NCI-H524 treated with DMSO at 0.1 percent for 48 hours (cell line): ENCODE measurements around the gene TBC1D13.
"Not testable (repeated sequence)": the region's sequence is repeated elsewhere in the genome, so short reads cannot be mapped to it uniquely, and the experiment has no call there.

Source experiments
- DNase-seq: peaks from one replicate; lab custom pipeline; 2025; lab: John Stamatoyannopoulos, UW

The TBC1D13 gene

DNA sequence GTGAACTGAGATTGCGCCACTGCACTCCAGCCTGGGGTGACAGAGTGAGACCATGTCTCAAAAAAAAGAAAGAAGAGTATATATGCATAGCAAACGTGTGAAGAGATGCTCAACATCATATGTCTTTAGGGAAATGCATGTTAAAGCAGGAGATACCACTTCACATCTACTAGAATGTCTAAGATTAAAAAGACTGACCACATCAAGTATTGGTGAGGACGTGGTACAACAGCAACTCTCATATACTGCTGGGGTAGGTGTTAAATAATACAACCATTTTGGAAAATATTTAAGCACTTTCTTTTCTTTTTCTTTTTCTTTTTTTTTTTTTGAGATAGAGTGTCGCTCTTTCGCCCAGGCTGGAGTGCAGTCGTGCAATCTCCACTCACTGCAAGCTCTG lies 1.6 kb upstream of the TBC1D13 start:
- DNase-seq, result no peak

DNA sequence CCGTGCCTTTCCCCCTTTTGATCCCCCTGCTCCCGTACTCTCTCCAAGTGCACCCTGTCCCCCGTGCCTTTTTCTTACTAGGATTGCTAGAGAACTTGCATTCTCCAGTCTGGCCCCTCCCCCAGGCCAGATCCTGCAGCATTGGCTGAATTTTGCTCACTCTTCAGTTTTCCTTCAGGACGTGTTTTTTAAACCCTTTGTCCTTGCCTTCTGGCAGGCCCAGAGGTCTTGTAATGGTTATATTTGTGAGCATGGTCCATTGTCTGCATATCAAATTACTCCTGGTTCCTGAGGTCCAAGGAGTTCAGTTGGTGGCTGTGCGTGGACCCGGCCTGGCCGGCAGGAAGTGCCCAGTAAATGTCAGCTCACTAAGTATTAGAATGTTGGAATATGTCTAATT lies 606 bp downstream of the TBC1D13 start:
- DNase-seq, result no peak

DNA sequence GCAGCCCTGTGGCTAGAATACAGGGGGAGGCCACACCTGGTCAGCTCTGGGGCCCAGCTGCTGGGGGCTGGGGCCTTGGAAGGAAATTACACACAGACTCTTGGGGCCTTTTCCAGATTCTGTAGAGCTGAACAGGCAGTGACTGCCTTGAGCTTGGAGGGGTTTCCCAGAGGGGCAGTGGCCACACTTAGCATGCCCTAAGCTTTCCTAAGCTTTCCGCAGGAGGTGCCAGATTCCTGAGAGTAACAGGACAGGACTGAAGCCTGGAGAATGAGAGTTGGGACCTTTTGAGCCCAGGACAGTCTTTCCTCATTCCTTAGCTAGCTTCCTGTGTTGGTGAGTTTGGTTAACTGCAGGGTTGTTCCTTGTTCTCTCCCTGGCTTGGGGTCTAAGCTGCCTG lies 1.4 kb downstream of the TBC1D13 start:
- no peak for DNase-seq

DNA sequence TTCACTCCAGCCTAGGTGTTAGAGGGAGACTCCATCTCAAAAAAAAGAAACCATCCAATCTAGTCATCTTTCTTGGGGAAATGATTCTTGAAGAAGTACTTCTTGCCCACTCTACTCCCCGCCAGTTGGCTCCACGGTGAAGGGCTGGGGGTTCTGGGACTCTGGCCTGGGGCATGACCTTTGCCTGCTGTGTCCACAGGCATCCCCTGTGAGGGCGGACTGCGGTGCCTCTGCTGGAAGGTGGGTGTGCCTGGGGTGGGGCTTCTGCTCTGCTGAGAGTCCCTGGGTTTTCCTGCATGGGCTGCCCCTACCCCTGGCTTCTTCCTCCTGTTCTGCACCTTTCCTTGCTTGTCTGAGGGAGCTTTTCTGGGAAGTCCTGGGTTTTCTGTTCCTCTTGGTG lies 3.5 kb downstream of the TBC1D13 start:
- no peak for DNase-seq

- no peak for DNase-seq
These were observed 5.1 kb downstream of the TBC1D13 start for GRCh38 chr9:128792134-128792533.

DNA sequence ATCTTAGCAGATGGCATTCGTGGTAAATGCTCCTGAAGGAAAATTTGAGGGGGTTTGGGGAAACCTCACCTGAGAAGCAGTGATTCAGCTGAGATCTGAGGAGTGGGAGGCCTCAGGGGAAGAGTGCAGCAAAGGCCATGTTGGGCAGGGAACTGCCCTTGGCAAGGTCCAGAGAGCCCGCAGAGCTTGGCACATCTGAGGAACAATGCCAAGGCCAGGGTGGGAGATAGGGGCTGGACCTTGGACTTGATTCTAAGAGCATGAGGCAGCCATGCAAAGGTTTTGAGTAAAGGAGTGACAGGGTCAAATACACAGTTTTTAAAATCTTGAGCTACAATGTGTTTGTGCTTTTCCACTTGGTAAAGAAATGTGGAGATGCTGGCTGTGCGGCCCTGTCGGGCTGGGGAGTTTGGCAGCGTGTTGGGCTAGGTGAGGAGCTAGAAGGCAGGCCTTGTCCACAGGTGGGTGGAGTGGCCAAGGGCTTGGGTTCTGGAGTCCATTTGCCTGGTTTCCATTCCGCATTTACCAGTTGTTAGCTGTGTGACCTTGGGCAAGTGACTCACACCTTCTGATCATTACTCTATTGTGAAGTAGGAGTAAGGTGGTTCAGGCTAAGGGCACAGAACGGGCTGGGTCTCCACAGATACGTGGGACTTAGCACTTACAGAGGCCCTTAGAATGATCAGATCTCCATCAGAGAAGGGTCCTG lies 6.1 kb downstream of the TBC1D13 start:
- no peak for DNase-seq

DNA sequence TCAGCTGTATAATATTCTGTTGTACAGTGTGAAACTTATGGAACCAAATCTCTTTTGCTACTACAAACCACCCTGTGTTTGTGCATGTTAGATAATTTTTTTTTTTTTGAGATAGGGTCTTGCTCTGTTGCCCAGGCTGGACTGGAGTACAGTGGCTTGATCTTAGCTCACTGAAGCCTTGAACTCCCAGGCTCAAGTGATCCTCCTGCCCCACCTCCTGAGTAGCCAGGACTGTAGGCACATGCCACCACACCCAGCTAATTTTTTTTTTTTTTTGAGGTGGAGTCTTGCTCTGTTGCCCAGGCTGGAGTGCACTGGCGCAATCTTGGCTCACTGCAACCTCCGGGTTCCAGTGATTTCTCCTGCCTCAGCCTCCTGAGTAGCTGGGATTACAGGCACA lies 7.9 kb downstream of the TBC1D13 start:
- not testable (repeated sequence) for DNase-seq

DNA sequence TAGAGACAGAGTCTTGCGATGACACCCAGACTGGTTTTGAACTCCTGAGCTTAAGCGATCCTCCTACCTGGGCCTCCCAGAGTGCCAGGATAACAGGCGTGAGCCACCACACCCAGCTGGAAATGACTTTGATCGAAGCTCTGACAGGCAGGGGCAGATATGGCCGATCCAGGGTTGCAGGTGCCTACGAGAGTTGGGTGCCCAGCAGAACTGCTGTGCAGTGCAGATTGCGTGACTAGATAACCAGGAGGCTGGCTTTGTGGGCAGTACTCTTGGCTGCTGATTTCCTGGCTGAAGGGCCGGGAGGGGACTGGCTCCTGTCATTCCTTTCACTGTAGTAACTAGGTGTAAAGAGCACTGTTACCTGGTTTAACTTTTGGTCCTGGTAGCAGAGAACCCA lies 11.8 kb downstream of the TBC1D13 start:
- DNase-seq, result no peak

DNA sequence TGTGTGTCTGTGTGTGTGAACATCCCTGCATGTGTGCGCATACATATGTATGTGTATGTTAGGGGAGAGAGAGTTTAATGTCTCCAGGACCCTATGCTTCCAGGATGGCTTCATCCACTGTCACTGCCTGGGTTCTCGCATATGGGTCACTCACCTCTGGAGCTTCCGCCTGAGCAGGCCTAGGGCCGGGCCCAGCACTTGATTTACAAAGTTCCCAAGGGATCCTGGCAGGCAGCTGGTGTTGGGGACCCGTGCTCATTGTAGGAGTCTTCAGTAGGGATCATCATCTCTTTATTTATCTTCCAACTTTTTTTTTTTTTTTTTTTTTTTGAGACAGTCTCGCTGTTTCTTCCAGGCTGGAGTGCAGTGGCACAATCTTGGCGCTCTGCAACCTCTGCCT lies 13.0 kb downstream of the TBC1D13 start:
- DNase-seq, result no peak

DNA sequence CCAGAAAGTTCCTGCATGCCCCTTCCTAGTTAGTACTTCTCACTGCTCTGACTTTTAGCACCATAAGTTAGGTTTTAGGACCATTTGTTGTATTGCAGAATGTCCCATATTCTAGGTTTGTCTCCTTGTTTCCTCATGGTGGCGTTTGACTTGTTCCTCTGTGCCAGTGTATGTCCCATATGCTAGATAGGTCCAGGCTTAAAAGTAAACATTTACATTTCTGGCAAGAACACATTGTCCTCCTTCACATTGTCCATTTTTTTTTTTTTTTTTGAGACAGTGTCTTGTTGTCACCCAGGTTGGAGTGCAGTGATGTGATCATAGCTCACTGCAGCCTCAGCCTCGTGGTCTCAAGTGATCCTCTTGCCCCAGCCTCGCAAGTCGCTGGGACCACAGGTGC lies 15.4 kb downstream of the TBC1D13 start:
- DNase-seq, result no peak

DNA sequence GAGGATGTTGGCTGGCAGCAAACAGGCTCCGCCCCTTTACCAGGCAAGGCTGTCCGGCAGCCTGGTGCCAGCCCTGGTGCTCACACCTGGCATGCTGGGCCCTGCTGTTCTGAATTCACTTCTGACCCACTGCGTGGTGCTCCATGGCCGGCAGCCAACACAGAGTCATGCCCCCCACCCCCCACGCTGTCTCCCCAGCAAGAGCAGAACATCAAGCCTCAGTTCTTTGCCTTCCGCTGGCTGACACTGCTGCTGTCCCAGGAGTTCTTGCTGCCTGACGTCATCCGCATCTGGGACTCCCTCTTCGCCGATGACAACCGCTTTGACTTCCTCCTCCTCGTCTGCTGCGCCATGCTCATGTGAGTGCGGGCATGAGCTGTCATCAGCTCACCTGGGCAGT lies 18.6 kb downstream of the TBC1D13 start:
- no peak for DNase-seq

- DNase-seq, result no peak
These were observed 20.8 kb downstream of the TBC1D13 start for GRCh38 chr9:128807827-128808226.

DNA sequence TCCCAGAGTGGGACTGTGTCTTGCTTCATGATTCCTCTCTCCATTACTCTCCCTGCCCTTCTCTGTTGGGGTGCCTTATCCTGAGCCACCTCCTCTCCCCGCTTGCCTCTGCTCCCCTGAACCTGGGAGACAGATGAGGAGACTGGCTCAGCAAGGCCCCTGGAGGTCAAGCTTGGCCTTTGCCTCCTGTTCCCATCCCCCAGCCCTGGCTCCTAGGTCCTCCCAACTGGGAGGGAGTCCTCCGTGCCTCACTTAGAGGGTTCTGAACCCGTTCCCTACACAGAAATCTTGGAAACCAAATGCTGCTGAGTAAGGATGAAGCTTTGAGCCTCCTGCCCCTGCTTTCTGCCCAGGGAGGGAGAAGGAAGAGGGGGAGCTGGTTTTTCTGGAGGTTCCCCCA lies 21.5 kb downstream of the TBC1D13 start:
- DNase-seq, result no peak

DNA sequence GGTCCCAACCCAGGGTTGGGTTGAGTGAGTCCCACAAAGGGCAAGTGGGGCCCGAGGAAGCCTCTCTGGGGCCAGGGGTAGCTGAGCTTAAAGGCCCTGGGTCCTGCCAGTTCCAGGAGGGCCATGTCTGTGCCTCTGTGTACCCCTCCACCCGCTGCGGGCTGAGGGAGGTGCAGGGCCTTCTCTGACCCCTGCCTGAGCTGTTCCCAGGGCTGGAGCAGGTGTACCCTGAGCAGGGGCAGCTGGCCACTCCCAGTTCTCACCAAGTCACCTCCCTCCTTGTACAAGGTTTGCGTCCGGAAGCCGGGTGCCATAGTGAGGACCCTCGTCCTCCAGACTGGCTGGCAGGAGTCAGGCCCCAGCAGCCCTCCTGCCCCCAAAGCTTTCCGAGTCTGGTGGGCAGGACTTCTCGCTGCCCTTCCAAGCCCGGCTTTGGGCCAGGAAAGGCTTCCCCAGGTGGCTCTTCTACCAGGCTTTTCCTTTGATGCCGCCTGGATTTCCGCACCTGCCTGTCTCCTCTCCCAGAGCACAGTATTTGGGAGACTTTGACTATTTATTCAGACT lies 22.1 kb downstream of the TBC1D13 start:
- DNase-seq, result no peak

GRCh38 chr9:128809831-128810230 lies 22.8 kb downstream of the TBC1D13 start:
- DNase-seq, result no peak

- no peak for DNase-seq
These were observed 23.8 kb downstream of the TBC1D13 start for GRCh38 chr9:128810873-128811272.

- peak; percentile 91 for DNase-seq
These were observed 31.2 kb downstream of the TBC1D13 start, which contains the start of gene ENDOG for GRCh38 chr9:128818099-128818838. ENDOG (plus strand) TSS chr9:128818500; CDS start chr9:128818685, 185 bp downstream.

GRCh38 chr9:128818839-128819715 lies 32.0 kb downstream of the TBC1D13 start:
- DNase-seq, result no peak

DNA sequence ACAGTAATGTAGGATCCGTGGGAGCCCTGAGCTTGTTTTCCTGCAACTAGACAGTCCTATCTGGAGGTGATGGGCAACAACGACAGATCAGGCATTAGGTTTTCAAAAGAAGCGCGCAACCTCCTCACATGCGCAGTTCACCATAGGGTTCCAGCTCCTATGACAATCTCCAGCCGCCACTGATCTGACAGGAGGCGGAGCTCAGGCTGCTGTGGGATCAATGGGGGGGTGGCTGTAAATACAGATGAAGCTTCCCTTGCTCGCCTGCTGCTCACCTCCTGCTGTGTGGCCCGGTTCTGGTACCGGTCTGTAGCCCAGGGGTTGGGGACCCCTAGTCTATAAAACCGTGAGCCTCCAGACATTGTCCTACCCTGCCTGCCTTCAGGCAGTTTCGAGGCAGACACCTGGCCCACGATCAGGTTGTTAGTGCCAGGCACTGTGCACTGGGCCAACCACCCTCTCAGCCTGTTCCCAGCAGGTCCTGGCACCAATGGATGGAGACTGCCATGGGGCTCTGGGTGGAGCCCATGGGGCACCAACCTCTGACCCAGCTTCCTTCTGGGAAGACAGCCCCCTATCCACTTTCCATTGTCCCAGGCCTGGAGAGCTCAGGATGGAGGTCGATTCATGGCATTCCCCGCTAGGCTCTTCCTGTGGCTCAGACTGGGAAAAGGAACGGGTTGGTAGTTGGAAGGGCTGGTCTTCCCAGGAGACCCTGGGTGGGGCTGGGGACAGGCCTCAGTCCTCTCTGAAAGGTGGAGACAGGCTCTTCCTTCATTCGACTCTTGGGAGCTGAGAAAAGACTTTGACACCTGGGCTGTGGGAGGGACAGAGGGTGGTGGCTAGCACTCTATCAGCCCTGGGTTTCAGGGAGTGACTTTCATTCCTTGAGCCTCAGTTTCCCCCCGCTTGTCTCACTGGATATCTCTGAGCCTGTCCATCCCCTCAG lies 32.9 kb downstream of the TBC1D13 start:
- DNase-seq, result no peak

DNA sequence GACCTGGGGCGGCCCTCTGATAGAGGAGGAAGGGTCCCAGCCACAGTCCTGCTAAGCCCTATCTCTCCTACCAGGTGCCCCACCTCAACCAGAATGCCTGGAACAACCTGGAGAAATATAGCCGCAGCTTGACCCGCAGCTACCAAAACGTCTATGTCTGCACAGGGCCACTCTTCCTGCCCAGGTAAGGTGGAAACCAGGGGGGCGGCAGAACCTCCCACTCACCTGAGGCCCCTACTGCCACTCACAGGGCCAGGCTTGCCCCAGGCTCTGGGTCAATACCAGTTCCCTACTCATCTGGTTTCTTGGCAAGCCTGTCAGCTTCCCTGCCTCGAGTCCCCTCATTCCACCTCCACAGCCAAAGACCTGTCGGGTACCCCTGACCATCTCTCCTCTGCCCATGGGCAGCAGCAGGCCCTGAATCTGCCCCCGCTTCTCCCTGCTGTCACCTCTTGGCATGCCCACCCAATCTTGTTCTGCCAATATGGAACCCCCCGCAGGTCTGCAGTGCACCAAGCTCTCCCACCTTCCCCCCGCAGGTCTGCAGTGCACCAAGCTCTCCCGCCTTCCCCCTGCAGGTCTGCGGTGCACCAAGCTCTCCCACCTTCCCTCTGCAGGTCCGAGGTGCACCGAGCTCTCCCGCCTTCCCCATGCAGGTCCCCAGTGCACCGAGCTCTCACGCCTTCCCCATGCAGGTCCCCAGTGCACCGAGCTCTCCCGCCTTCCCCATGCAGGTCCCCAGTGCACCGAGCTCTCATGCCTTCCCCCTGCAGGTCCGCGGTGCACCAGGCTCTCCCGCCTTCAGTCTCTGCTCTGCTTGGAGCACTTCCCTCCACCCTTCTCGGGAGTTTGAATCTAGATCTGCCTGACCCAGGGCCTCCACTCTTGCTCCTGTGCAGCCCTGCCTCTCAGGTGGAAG lies 33.9 kb downstream of the TBC1D13 start:
- no peak for DNase-seq
